AG10803 (cell line): ENCODE results near the gene CCDC148.
A peak's percentile ranks its signal among the peaks of the same experiment; 100 is the strongest.

Experiments used
- DNase-seq: peaks from one replicate; pipeline ENCODE4 v3.0.0; 2010; ENCODE audit warnings: low read depth
- H3K4me3 ChIP-seq: 2 replicates; pipeline ENCODE4 v1.5.1; 2011; ENCODE audit warnings: mild to moderate bottlenecking, low read length, control low read depth
- CTCF ChIP-seq: conservative IDR thresholded peaks from 2 replicates; pipeline ENCODE4 v1.5.1; 2011; ENCODE audit warnings: mild to moderate bottlenecking, low read length, control low read depth, inconsistent platforms

Gene CCDC148

GRCh38 chr2:158498749-158499136 is 42.2 kb upstream of the CCDC148 start:
- TF ChIP-seq CTCF = no peak
- H3K4me3 ChIP-seq = no peak overlapping the region
- DNase-seq = no peak

GRCh38 chr2:158498043-158498748 is 41.6 kb upstream of the CCDC148 start:
- no peak overlapping the region for H3K4me3 ChIP-seq
- DNase-seq = peak; percentile 53
- TF ChIP-seq CTCF = no peak

- DNase-seq = no peak
- no peak overlapping the region for H3K4me3 ChIP-seq
- no peak for TF ChIP-seq CTCF
These were observed 40.9 kb upstream of the CCDC148 start for GRCh38 chr2:158497486-158497885.

GRCh38 chr2:158496986-158497385 is 40.4 kb upstream of the CCDC148 start:
- H3K4me3 ChIP-seq = no peak overlapping the region
- no peak for TF ChIP-seq CTCF
- DNase-seq = no peak

GRCh38 chr2:158495175-158495574 is 38.6 kb upstream of the CCDC148 start:
- H3K4me3 ChIP-seq = no peak overlapping the region
- DNase-seq = peak; percentile 91
- no peak for TF ChIP-seq CTCF

GRCh38 chr2:158493458-158493857 is 36.9 kb upstream of the CCDC148 start:
- no peak for TF ChIP-seq CTCF
- H3K4me3 ChIP-seq = no peak overlapping the region
- peak; percentile 40 for DNase-seq

GRCh38 chr2:158491072-158491471 is 34.5 kb upstream of the CCDC148 start:
- no peak for TF ChIP-seq CTCF
- DNase-seq = no peak
- no peak overlapping the region for H3K4me3 ChIP-seq
